ENCODE data around the gene PDE9A. TPM values are rescaled to one million over a fixed set of nuclear protein-coding genes. Genes with fewer than 3 reads are reported as not detected.
"Not testable (repeated sequence)": the region's sequence is repeated elsewhere in the genome, so short reads cannot be mapped to it uniquely, and the experiment has no call there.

PDE9A gene
- polyA plus RNA-seq, 4 donors, result 7.3 to 41.0 (median 38.6) TPM

GRCh38 chr21:42623694-42624093 is 29.7 kb upstream of the PDE9A start:
- DNase-seq (ENCODE audit: low read depth in 4 of 4, low spot score in 3 of 4), result no peak

DNA sequence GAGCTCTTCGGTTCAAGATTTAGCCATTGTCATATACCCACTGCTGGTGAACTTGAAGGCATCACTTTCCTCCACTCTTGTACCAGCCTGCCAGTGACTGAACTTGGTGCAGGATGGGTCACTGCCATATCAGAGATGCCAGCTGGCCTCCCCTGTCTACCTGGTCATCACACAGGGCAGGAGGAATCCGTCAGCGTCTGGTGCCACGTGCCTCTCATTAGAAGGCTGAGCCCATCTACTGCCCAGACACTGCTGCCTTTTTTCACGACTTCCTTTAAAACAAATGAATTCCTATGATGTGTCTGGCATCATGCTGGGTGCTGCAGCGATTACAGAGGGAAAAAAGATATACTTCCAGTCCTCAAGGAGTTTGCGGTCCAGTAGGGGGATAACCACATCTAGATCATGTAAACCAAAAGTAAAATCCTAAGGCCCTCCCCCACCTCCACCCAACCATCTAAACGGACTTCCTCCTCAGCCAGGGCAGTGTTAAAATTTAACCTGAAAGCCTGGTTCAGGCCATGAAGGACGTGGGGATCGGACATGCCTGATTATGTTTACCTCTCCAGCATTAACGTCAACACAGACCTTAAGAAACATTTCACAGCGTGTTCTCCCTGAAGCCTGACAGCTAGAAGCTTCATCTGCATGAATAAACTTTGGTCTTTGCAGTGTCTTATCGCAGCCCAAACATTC is 29.2 kb upstream of the PDE9A start:
- no peak for DNase-seq (ENCODE audit: low read depth in 4 of 4, low spot score in 3 of 4)

GRCh38 chr21:42624936-42625335 is 28.5 kb upstream of the PDE9A start:
- DNase-seq (ENCODE audit: low read depth in 4 of 4, low spot score in 3 of 4), result no peak

- no peak for DNase-seq (ENCODE audit: low read depth in 4 of 4, low spot score in 3 of 4)
Measured at GRCh38 chr21:42626171-42626570, 27.2 kb upstream of the PDE9A start.

DNA sequence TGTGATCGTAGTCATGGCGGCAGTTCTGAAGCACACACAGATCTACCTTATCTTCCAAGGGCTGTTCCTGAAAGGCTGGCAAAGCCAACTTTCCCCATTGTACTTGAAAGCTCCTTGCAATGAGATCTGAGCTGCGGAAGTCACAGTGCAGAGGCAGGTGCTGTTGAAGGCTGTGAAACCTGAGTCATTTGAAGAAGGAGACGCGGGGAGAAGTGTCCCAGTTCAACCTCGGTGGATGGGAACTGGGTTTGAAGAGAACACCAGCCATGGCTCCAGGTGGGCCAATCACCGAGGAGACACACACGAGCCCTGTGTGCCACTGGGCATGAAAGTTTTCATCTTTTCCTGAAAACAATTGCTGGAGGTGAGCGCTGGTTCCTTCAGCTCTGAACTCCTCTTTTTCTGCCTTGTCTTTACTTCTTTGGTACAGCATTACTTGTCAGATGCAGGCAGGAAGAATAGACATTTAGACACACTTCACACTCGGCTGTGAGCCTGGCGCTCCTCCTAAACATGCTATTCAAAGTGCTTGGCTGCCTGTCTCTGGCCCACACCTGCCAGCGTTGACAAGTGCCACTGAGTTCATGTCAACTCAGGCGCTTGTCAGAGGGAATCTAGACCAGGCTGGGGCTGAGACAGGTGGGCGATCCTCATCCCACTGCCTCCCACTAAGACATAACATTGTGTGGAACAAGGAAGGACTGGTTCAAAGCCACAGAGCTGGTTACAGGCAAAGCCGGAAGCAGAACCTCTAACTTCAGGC is 25.7 kb upstream of the PDE9A start:
- no peak for DNase-seq (ENCODE audit: low read depth in 4 of 4, low spot score in 3 of 4)

GRCh38 chr21:42628466-42629061 is 24.9 kb upstream of the PDE9A start:
- not testable (repeated sequence) for DNase-seq (ENCODE audit: low read depth in 4 of 4, low spot score in 3 of 4)

DNA sequence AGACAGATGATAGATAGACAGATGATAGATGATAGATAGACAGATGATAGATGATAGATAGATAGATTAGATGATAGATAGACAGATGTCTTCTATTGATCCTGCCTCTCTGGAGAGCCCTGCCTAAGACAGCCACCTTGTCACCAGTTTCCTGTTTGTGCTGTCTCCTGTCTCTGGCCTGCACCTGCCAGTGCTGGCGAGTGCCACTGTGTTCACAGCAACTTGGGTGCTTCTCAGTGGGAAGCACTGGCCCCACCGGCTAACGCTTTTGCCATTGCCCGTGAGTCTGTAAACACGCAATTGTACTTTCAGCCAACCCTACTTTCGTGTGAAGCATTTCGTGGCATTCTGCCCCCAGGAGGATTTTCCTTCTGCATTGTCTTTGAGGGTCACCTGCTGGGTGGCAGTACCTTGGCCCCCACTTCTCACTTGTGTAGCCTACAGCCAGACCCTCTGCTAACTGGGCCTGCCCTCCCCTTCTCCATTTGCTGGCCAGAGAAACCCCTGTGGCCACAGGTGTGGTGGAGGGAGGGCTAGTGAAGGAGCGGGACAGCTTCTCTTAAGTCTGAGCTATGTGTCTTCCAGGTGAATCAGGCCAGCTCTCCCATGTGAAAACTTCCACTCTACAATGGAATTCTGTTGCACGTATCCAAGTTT is 23.4 kb upstream of the PDE9A start:
- DNase-seq (ENCODE audit: low read depth in 4 of 4, low spot score in 3 of 4), result no peak

GRCh38 chr21:42630626-42631025 is 22.8 kb upstream of the PDE9A start:
- no peak for DNase-seq (ENCODE audit: low read depth in 4 of 4, low spot score in 3 of 4)

GRCh38 chr21:42631142-42631541 is 22.3 kb upstream of the PDE9A start:
- DNase-seq (ENCODE audit: low read depth in 4 of 4, low spot score in 3 of 4), result no peak

GRCh38 chr21:42632336-42632751 is 21.1 kb upstream of the PDE9A start:
- no peak for DNase-seq (ENCODE audit: low read depth in 4 of 4, low spot score in 3 of 4)

- DNase-seq (ENCODE audit: low read depth in 4 of 4, low spot score in 3 of 4), result no peak
Measured at GRCh38 chr21:42632771-42633690, 20.4 kb upstream of the PDE9A start.

GRCh38 chr21:42633858-42634257 is 19.6 kb upstream of the PDE9A start:
- DNase-seq (ENCODE audit: low read depth in 4 of 4, low spot score in 3 of 4), result no peak

DNA sequence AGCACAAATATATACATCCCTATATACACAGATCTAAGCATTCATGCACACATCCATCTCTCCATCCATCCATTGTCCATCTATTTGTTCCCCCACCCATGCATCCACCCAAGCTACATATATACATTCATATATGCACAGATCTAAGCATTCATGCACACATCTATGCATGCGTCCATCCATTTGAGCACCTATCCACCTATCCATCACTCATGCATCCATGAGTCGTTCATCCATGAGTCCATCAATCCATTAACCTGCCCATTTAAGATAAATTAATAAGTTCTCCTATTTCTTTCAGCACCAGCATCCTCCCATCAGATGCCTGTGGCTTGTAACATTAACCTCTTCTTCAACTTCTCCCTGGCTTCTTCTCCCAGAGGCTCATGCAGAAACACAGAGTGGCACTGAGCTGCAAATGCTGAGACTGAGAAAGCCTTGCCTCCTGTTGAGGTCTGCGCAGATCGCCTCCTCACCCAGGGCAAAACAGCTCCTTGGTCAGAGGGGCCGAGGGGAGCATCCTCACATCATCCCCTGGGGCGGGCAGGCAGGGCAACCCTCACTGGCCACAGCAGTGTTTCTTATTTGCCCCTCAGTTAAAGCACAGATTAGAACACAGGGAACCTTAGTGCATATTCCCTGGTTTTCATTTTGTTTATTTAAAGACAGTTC is 17.4 kb upstream of the PDE9A start:
- no peak for DNase-seq (ENCODE audit: low read depth in 4 of 4, low spot score in 3 of 4)

DNA sequence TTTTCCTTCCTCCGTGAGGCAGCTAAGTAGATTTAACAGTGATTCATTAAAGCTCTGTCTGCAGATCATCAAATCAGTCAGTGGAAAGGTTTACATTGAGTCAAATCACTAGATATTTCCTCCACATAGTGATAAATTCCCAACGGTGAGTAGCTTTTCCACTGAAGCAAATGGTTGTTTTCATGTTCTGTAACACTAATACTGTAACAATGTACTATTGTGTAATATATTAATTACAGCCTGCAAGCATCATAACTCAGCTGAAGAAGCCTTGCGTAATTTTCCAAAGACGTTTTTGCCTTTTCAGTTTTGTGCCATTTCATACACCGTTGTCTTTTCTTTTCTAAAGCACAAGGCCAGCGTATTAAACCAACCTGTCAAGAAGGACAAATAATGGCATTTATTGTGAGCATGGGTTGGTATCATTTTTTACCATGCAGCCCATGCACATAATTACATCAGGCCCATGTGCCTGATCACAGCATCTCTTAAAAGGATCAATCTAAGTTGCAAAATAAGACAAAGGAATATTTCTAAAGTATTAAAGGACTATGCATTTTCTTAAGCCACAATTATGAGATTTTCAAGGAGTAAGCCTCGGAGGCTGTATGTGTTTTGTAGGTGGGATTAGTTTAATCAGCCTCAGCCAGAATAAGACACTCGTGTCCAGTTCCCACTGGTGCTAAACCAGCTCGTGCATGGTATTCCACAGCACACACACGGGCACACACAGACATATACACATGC is 16.7 kb upstream of the PDE9A start:
- no peak for DNase-seq (ENCODE audit: low read depth in 4 of 4, low spot score in 3 of 4)

GRCh38 chr21:42637267-42638041 is 16.0 kb upstream of the PDE9A start:
- no peak for DNase-seq (ENCODE audit: low read depth in 4 of 4, low spot score in 3 of 4)

- no peak for DNase-seq (ENCODE audit: low read depth in 4 of 4, low spot score in 3 of 4)
Measured at GRCh38 chr21:42638266-42638863, 15.1 kb upstream of the PDE9A start.

GRCh38 chr21:42639646-42640152 is 13.7 kb upstream of the PDE9A start:
- no peak for DNase-seq (ENCODE audit: low read depth in 4 of 4, low spot score in 3 of 4)

DNA sequence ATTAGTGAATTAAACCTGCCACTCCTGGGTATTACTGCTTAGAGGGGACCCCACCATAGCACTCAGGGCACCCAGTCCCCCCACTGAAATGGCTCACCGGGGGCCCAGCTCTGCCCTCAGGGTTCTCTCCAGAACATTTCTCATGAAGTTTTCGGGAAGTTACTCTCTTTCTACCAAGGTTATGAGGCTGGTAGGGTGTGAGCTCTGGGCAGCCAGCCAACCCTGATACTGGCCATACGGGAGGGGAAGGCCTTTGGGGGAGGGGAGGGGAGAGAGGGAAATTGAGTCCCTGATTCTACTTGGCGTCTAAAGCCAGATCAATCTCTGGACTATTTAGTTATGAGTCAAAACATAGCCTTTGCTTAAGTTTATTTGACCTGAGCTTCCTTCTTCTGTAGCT is 12.9 kb upstream of the PDE9A start:
- no peak for DNase-seq (ENCODE audit: low read depth in 4 of 4, low spot score in 3 of 4)
